NCI-H460 (cell line): ENCODE measurements around the gene TSPAN7. TPM values are rescaled to one million over a fixed set of nuclear protein-coding genes. Genes with fewer than 3 reads are reported as not detected.

Experiments used
- DNase-seq: peaks from one replicate; pipeline ENCODE4 v3.0.0-alpha.2; 2016; ENCODE audit warnings: low read depth; ENCODE audit errors: extremely low read depth
- small RNA-seq, 2 experiments: library from RNA; depleted of rRNA; stranded (forward); fragments of <200 nt; gene quantifications; one replicate each; pipeline ENCODE3, GENCODE V24; 2014
- total RNA-seq: library from RNA; depleted of rRNA; stranded (reverse); fragments of >200 nt; shearing (Covaris generic); gene quantifications from 2 replicates; pipeline ENCODE4 v1.2.3, GENCODE V29; 2014; rRNA removed

Gene TSPAN7
- total RNA-seq, 1 experiment from 2014 or later = 77.5 TPM

GRCh38 chrX:38675856-38676255 is 114.5 kb downstream of the TSPAN7 start:
- DNase-seq = no peak

- no peak for DNase-seq
These were observed 116.8 kb downstream of the TSPAN7 start for GRCh38 chrX:38678183-38678582.

DNA sequence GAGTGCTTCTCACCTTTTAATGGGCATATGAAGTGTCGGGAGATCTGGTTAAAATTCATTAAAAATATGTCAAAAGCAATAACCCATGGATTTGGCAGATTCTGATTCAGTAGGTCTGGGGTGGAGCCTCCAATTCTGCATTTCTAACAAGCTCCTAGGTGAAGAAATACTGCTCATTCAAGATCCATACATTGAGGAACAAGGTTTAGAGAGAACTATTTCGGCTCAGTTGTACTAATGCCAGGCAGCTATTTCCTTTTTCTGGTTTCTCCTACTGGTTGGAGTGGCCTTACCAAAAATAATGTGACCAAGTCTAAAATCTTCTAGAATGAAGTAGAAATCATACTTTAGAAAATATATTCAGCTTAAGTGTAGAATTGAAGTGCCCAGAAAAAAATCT is 117.5 kb downstream of the TSPAN7 start:
- no peak for DNase-seq

- no peak for DNase-seq
These were observed 118.4 kb downstream of the TSPAN7 start for GRCh38 chrX:38679695-38680094.

DNA sequence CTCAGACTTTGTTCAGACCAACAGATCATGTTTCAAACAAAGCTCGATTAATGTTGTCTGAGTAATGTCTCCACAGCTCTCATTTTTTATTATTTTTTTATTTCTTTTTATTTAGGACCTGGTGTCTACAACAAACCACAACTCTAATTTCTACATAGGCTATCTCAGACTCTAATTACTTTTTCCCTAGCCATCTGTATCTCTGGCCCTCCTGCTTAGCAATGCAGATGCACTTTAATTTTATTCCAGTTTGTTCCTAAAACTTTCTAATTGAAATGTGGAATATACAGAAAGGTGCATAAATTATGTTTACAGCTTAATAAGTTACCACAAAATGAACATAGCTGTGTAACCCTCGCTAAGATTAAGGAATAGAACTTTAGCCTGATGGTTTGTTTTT is 120.8 kb downstream of the TSPAN7 start:
- no peak for DNase-seq

- DNase-seq = no peak
These were observed 131.6 kb downstream of the TSPAN7 start for GRCh38 chrX:38692961-38693360.

DNA sequence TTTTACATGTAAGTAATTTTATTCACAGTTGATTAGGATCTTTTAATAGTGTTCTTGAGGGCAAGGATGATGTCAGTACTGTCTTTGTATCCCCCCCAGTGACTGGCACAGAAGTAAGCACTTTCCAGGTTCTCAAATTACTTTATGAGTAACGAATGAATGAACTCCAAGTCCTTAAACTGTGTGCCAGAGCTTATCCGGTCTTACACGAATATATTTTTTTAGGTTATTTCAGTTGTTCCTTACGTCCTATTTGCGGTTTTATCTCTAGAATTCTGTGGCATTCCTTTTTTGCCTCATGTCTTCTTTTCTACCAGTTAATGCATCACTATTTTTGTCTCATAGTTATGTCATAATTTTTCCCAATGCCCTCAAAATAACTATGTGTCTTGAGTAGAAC is 133.1 kb downstream of the TSPAN7 start:
- DNase-seq = no peak

GRCh38 chrX:38697461-38697860 is 136.1 kb downstream of the TSPAN7 start:
- no peak for DNase-seq

GRCh38 chrX:38699121-38699520 is 137.8 kb downstream of the TSPAN7 start:
- no peak for DNase-seq

GRCh38 chrX:38699696-38700095 is 138.4 kb downstream of the TSPAN7 start:
- DNase-seq = no peak

- no peak for DNase-seq
These were observed 139.7 kb downstream of the TSPAN7 start for GRCh38 chrX:38701073-38701472.

DNA sequence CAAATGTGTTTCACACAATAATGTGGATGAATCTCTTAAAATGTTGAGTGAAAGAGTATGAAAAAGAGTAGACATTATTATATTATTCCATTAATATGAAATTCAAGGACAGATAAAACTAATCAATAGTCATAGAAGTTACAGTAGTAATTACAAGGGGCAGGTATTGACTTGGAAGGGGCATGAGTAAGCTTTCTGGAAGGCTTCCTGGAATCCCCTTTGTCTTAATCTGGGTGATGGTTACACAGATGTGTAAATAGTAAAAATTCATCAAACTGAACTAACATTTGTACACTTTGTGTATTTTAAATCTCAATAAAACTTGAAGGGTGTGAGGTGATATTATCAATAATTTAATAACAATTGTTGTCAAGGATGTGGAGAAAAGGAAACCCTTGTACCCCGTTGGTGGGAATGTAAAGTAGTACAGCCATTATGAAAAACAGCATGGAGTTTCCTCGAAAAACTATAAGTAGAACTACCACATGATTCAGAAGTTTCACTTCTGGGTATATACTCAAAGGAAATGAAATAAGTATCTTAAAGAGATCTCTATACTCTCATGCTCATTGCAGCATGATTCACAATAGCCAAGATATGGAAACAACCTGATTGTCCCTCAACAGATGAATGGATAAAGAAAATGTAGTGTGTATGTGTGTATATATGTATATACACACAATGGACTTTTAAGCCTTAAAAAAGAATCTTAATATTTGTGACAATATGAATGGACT is 143.0 kb downstream of the TSPAN7 start:
- DNase-seq = no peak

GRCh38 chrX:38717871-38718270 is 156.5 kb downstream of the TSPAN7 start:
- DNase-seq = peak; percentile 3

GRCh38 chrX:38718311-38718710 is 157.0 kb downstream of the TSPAN7 start:
- DNase-seq = no peak

DNA sequence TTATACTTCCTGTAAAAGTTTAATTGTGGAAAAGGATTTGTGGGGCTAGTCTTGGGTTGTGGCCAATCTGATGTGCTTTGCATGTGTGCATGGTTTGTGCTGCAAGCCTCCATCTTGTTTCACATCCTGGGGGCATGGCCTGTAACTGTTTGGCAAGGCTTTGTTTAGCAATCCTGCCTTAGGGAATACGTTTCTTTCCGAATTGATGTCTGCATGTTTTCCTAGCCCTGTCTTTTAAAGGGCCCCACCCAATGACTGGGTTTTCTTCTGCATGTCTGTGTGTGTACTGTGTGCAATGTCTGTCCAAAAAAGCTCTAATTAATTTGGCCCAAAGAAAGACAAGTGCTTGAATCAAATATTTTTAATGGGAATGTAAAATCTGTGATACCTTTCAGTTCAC is 165.3 kb downstream of the TSPAN7 start:
- DNase-seq = no peak

- no peak for DNase-seq
These were observed 166.3 kb downstream of the TSPAN7 start for GRCh38 chrX:38727668-38728067.

- no peak for DNase-seq
These were observed 171.5 kb downstream of the TSPAN7 start for GRCh38 chrX:38732866-38733265.

Small RNAs within 50 kb of the gene (small RNA-seq; reads per million reads assigned to genes)
- 0 reads per million in 2 experiments for gene RNU7-7P

Other genes with a start within 250 kb of the TSPAN7 start
- 40.2 and 46.2 TPM in 2 replicates for gene RPGR, start 234.0 kb upstream of the TSPAN7 start, total RNA-seq
- not detected in 2 replicates for gene OTC, start 208.9 kb upstream of the TSPAN7 start, total RNA-seq
- 157 and 166 TPM in 2 replicates for gene MID1IP1, start 239.9 kb downstream of the TSPAN7 start, total RNA-seq